HG03066 (cell line): Measurements from ENCODE around the gene ELOVL3.
"Not testable (repeated sequence)": the region's sequence is repeated elsewhere in the genome, so short reads cannot be mapped to it uniquely, and the experiment has no call there.

Experiments
- ATAC-seq: cut with Tn5 transposase; IDR thresholded peaks from one replicate; pipeline ENCODE4 v1.9.1; 2021; ENCODE audit warnings: low read depth; ENCODE audit not compliant: unreplicated experiment

The ELOVL3 gene, protein sequence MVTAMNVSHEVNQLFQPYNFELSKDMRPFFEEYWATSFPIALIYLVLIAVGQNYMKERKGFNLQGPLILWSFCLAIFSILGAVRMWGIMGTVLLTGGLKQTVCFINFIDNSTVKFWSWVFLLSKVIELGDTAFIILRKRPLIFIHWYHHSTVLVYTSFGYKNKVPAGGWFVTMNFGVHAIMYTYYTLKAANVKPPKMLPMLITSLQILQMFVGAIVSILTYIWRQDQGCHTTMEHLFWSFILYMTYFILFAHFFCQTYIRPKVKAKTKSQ

DNA sequence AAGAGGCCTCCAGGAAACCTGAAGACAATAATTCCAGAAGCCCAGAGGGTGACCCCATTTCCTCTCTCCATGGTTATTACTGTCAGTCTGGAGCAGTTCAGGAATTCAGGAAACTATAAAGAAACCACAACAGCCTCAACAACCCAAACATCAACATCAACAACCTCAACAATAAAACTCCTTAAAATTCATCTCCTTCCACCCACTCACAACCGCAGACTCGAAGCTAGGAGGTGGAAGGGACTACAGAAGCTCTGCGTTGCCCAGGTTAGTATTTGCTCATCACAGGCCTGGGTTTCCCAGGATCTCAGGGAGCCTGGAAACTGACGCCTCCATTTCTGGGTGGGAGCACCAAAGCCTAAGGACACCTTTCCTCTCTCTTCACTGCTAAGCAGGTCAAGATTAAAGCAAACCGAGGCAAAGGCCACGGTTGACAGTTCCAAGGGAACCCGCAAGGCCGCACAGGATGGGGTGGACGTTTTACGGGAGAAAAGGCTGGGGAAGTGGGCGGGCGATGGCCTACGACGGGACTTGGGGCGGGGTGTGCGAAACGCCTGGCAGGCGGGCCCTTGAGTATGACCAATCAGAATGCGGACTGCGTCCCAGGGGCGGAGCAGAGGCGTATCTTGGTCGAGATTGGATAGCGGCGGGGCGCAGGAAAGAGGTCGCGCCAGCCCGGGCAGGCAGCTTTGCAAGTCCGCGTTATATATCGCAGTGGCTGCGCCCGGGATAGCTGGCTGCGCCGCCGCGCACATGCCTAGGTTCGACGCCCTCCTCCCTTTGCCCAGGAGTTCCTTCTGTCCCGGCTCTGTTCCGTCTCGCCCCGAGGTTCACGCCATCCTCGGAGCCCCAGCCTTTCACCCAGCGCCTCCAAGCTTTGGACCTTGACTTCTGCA is at the start of gene ELOVL3:
Gene ELOVL3 (plus strand): TSS at position 654 of the 896 bp plus-strand sequence. CDS start 250 bp downstream, outside the sequence.
- ATAC-seq: peak; percentile 90

DNA sequence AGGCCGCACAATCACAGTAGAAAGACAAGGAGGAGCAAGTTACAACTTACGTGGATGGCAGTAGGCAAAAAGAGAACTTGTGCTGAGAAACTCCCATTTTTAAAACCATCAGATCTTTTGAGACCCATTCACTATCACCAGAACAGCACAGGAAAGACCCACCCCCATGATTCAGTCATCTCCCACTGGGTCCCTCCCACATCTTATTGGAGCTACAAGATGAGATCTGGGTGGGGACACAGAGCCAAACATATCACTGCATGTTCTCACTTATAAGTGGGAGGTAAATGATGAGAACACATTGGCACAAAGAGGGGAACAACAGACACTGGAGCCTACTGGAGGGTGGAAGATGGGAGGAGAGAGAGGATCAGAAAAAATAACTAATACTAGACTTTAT is 41.5 kb upstream of the ELOVL3 start:
- ATAC-seq: no peak

DNA sequence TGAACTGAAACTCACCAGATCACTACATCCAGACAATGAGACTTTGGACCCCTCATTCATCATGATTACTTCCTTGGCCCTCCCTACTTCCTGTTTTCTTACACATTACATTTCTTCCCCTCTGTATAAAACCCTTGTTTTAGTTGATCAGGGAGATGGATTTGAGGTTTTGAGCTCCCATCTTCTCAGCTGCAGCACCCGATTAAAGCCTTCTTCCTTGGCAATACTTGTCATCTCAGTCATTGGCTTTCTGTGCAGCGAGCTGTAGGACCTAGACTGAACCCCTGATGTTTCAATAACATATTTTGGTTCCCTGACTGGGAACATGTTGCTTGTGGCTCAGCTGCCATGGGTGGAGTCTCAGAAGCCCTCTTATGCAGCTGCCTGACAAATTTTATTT is 40.8 kb upstream of the ELOVL3 start:
- no peak for ATAC-seq

DNA sequence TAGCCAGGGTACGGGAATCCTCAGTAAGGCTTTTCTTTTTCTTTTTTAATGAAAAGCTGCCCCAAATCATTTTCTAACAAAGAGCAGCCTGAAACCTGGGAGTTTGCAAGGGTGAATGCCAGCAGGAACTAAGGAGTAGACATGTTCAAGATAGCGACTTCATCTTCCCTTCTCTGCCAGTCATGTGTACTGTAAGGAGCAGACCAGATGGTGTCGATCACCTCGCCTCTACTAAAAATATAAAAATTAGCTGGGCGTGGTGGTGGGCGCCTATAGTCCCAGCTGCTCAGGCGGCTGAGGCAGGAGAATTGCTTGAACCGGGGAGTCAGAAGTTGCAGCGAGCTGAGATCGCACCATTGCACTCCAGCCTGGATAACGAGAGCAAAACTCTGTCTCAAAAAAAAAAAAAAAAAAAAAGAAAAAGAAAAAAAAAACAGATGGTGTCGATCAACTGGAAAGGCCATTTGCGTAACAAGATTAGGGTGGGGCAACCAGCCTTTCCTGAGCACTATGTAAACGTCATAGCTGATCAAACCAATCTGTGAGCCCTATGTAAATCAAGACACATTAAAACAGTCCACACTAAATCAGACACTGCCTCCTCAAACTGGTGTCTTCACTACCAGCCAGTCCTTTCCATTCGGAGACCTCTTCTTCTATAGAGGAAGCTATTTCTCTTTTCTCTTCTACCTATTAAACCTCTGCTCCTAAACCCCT is 40.1 kb upstream of the ELOVL3 start:
- ATAC-seq: no peak

DNA sequence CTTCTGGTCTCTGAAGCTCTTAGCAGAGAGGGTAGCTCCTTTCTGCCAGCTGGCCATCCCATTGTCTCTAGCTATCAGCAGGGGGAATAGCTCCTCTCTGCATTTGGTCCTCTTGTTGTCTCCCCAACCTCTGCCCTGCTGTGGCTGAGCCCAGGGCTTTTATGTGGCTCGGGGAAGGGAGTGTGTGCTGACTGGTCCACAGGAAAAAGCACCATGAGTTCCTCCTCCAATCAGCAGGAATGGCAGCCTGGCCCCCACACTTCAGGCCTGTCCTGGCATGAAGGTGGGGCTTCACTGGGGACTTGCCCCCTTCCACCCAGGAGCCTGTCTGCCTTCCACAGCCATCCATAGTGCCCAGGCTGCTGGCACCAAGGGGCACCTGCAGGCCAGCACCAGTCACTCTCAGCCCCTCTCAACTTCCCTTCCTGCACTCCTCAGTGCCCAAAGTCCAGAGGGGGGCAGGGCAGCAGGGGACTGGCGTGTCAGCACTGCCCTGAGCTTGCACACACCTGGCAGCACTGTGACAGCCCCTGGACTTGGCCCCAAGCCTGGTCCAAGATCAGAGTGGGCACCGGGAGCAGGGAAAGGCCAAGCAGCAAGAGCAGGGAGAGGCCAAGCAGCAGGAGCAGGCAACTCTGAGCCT is 37.7 kb upstream of the ELOVL3 start:
- no peak for ATAC-seq

DNA sequence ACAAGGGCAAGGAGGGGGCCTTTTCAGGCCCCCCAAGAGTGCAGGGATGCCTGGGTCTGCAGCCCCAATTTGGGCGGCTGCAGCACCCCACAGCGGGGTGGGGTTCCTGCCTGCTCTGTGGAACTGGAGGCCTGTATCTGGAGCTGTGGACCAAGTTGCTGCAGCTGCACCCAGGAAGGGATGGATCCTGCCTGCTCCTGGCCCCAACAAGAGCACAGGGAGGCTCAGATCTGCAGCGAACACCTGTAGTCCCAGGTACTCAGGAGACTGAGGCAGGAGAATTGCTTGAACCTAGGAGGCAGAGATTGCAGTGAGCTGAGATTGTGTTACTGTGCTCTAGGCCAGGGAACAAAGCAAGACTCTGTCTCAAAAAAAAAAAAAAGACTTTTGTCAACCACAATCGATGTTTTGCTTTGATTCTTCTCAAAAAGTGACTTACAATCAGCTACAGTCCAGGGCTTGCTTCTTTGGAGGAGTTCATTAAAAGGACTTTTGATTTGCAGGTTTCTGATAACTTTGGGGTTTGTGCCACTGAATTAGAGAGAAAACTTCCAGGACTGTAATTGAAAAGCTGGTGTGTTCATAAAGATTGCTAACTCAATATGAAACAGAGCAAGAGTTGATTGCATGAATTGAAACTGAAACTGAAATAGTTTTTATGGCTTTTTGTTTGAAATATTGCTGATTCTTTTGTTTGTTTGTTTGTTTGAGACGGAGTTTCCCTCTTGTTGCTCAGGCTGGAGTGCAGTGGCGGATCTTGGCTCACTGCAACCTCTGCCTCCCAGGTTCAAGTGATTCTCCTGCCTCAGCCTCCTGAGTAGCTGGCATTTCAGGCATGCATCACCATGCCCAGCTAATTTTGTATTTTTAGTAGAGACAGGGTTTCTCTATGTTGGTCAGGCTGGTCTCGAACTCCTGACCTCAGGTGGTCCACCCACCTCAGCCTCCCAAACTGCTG is 36.9 kb upstream of the ELOVL3 start:
- not testable (repeated sequence) for ATAC-seq

DNA sequence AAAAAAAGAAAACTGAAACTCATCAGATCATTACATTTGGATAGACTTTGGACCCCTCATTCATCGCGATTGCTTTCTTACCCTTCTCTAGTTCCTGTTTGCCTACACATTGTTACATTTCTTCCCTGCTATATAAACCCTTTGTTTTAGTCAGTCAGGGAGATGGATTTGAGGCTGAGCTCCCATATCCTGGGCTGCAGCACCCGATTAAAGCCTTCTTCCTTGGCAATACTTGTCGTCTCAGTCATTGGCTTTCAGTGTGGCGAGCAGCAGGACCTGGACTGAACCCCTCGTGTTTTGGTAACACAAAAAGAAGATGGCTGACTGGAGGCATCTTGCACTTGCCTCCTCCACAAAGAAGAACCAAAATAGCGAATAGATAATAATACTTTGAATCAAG is 34.1 kb upstream of the ELOVL3 start:
- no peak for ATAC-seq

DNA sequence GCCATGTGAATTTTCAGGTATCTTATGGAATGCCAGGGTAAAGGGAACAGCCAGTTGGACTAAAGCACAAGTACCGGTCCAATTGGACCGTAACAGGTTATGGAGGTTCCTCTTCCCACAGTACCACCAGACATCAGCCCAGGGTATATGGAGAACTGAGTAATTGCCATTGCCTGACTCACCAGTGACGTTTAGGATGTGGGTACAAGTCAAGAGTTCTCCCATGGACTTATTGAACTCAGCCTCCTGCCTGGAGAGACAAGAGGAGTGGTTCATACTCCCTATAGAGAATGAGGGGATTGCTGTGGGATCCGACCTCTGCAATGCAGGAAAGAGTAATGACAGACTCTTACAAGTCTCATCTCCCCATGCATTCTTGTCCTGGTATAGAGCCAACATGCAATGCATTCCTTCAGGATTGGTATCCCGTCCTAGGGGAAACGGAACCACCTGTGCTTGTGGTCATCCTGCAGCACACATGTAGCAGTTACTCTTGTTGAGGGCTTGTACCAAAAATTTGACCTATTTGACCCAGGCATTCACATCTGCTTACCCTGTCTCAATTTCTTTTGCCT is 30.7 kb upstream of the ELOVL3 start:
- ATAC-seq: no peak

DNA sequence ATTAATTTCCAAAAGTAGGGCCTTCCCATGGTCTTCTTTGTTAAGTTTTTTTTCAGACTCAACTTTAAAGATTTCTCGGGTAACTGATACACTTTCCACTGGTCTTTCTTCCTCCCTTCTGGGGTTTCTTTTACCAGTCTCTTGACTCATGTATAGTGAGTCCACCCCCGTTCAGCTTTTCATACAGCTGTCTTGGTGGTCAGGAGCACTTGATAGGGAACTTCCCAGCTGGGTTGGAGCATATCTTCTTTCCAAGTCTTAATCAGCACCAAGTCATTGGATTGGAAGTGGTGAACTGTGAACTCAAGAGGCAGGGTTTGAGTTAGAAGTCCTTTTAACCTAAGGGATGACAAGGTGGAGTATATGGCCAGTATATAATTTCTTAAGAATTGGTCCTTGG is 29.2 kb upstream of the ELOVL3 start:
- ATAC-seq: no peak

DNA sequence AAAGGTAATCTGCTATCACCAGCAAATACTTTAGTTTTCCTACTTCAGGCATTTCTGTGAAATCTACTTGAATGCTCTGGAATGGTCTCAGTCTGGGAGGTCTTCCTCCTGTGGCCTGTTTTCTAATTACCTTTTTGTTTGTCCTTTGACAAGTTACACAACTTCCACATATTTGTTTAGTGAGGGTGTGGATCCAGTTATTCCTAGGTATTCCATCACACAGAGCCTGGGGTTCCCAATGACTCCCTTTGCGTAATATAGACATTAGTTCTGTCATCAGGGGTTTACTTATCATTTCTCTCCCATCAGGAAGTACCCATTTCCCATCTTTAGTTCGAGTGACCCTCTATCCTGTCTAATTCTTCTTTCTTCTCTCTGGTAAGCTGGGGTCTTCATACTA is 28.1 kb upstream of the ELOVL3 start:
- ATAC-seq: no peak

DNA sequence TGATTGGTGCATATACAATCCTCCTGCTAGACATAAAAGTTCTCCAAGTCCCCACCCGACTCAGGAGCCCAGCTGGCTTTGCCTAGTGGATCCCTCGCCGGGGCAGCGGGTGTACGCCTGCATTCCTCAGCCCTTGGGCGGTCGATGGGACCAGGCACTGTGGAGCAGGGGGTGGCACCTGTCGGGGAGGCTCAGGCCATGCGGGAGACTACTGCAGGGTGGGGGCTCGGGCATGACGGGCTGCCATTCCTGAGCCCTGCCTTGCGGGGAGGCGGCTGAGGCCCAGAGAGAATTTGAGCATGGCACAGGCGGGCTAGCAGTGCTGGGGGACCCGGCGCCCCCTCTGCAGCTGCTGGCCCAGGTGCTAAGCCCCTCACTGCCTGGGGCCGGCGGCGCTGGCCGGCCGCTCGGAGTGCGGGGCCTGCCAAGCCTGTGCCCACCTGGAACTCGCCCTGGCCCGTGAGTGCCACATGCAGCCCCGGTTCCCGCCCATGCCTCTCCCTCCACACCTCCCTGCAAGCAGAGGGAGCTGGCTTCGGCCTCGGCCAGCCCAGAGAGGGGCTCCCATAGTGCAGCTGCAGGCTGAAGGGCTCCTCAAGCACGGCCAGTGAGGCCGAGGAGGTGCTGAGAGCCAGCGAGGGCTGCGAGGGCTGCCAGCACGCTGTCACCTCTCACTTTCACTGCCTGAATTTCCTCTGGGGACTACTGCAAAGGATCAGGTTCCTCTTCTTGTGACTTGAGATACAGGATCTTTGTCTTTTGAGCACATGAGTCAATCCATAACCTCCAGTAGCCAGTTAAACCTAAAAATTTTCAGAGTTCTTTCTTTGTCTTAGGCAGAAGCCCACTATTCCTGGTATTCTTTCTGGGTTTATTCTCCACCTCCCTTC is 25.1 kb upstream of the ELOVL3 start:
- ATAC-seq: no peak

DNA sequence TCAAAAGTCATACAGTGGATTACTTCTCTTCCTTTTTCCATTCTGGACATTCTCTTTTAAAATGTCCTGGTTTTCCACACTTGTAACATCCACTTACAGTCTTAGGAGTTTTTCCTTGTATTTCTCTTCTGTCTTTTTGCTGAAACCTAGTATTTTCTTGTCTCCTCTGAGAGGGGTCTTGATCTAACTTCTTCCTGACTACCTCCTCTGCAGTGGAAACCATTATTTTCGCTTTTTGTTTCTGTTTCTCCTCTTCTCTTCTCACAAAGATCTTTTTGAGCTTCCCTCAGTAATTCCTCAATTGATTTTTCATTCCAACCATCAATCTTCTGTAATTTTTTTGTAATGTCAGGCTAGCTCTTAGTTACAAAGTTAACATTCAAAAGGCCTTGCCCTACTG is 23.7 kb upstream of the ELOVL3 start:
- ATAC-seq: no peak

DNA sequence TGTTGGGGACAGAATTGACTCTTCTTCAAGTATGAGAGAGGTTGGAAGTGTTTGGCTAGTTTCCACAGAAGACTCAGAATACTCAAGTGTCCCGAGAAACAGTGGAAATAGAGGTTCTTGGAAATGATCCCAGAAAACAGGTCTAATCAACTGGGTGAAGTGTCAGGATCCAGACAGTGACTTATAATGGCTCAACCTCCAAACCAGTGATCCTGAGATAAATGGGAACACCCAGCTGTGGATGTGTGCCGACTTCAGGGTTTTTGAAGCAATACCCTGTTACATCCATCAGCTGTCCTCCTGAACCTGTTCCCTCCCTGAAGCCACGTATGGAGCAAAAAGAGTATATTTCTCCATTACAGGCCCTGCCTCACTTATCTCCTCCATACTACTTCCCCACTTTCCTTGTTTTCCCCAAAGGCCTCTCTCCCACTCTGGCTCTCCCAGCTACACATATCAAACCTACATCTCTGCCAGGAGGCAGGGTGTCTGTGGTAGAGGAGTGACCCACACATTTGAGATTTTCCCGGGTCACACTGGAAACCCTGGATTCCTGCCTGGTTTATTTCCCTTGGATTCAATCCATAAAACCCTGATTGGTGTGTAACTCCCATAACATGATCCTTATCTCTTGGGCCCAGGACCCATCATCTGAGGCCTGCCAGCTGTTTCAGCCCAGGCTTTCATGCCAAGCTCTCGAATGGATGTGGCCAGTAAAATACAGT is 17.6 kb upstream of the ELOVL3 start:
- no peak for ATAC-seq

DNA sequence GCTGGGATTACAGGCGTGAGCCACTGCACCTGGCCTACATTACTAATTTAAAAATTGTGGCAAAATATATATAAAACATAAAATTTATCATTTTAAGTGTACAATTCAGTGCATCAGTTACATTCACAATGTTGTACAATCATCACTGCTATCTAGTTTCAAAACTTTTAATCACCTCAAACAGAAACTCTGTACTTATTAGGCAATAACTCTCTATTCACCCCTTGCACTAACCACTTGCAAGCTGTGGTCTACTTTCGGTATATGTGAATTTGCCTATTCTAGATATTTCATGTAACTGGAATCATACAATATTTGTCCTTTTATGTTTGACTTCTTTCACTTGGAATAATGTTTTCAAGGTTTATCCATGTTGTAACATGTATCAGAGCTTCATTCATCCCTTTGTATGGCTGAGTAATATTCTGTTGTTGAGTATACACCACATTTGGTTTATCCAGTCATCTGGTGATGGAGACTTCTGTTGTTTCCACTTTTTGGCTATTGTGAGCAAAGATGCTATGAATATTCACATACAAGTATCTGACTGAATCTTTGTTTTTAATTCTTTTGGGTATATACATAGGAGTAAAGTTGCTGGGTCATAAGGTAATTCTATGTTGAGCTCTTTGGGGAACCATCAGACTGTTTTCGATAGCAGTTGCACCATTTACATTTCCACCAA is 14.3 kb upstream of the ELOVL3 start:
- ATAC-seq: no peak

DNA sequence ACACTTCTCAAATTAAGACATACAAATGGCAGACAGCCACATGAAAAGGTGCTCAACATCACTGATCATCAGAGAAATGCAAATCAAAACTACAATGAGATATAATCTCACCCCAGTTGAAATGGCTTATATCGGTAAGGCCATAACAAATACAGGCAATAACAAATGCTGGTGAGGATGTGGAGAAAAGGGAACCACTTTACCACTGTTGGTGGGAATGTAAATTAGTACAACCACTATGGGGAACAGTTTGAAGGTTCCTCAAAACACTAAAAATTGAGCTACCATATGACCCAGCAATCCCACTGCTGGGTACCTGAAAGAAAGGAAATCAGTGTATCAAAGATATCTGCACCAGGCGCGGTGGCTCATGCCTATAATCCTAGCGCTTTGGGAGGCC is 12.5 kb upstream of the ELOVL3 start:
- ATAC-seq: not testable (repeated sequence)

DNA sequence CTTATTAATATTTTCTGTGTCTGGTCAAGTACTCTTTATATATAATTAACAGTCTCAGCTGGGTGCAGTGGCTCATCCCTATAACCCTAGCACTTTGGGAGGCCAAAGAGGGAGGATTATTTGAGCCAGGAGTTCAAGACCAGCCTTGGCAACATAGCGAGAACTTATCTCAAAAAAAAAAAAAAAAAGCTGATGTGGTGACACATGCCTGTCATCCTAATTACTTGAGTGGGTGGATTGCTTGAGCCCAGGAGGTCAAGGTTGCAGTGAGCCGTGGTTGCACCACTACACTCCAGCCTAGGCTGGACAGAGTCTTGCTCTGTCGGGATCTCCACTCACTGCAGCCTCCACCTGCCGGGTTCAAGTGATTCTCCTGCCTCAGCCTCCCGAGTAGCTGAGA is 6.7 kb upstream of the ELOVL3 start:
- ATAC-seq: no peak

DNA sequence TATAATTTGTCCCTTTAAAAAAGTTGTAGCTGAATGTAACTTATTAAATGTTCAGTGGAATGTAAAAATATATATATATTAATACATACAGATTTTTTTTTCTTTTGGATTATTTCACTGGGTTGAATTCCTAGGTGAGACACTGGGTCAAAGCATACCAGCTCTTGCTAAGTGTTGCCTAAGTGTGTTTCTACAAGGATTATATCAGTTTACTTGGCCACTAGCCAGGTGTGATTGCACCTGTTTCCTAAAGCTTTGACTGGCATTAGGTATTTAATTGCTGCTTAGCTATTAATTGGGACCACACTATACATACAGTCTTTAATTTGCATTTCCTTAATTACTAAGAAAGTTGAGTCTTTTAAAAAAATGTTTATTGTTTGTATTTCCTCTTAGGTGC is 5.5 kb upstream of the ELOVL3 start:
- ATAC-seq: no peak
